MM.1S (cell line): ENCODE results near the gene ORAI3.

ENCODE experiments used
- DNase-seq: peaks from one replicate; pipeline ENCODE4 v3.0.0-alpha.2; 2015
- H2AFZ ChIP-seq: fragments of 300-600 bp; sonication (generic); 2 replicates; pipeline ENCODE4 v1.6.0; 2016; ENCODE audit warnings: antibody characterized with exemption, low read length
- H3F3A ChIP-seq: fragments of 300-600 bp; sonication (generic); 2 replicates; pipeline ENCODE4 v1.6.1; 2016; ENCODE audit warnings: mild to moderate bottlenecking, antibody characterized with exemption, low read length, moderate library complexity, mixed read lengths; ENCODE audit not compliant: insufficient read depth
- H3K27ac ChIP-seq: fragments of 300-600 bp; sonication (generic); 2 replicates; pipeline ENCODE4 v1.5.1; 2016; ENCODE audit warnings: mild to moderate bottlenecking, low read length
- H3K27me3 ChIP-seq: fragments of 300-600 bp; sonication (generic); replicated peaks from 2 replicates; pipeline ENCODE4 v1.6.0; 2016; ENCODE audit warnings: low read length; ENCODE audit not compliant: insufficient read depth
- H3K36me3 ChIP-seq: fragments of 300-600 bp; sonication (generic); replicated peaks from 2 replicates; pipeline ENCODE4 v1.6.1; 2016; ENCODE audit warnings: mild to moderate bottlenecking, low read length, mixed read lengths; ENCODE audit not compliant: insufficient read depth
- H3K4me1 ChIP-seq: fragments of 300-600 bp; sonication (generic); 2 replicates; pipeline ENCODE4 v1.6.1; 2016; ENCODE audit warnings: low read length, mixed read lengths
- H3K4me2 ChIP-seq: fragments of 300-600 bp; sonication (generic); 2 replicates; pipeline ENCODE4 v1.6.0; 2016; ENCODE audit warnings: low read depth, low read length
- H3K4me3 ChIP-seq: fragments of 300-600 bp; sonication (generic); 2 replicates; pipeline ENCODE4 v1.5.1; 2016; ENCODE audit warnings: low read length, mixed read lengths
- H3K79me2 ChIP-seq: fragments of 300-600 bp; sonication (generic); 2 replicates; pipeline ENCODE4 v1.6.1; 2016; ENCODE audit warnings: mixed run types, low read length, mixed read lengths
- H3K9ac ChIP-seq: fragments of 300-600 bp; sonication (generic); 2 replicates; pipeline ENCODE4 v1.6.1; 2016; ENCODE audit warnings: low read length, mixed read lengths
- H3K9me2 ChIP-seq: fragments of 300-600 bp; sonication (generic); replicated peaks from 2 replicates; pipeline ENCODE4 v1.6.1; 2016; ENCODE audit warnings: mild to moderate bottlenecking, low read length, mixed read lengths; ENCODE audit not compliant: insufficient read depth
- H3K9me3 ChIP-seq: fragments of 300-600 bp; sonication (generic); replicated peaks from 2 replicates; pipeline ENCODE4 v1.6.1; 2016; ENCODE audit warnings: mild to moderate bottlenecking, low read length, mixed read lengths; ENCODE audit not compliant: insufficient read depth
- H4K20me1 ChIP-seq: fragments of 300-600 bp; sonication (generic); 2 replicates; pipeline ENCODE4 v1.6.1; 2016; ENCODE audit warnings: mild to moderate bottlenecking, low read length, moderate library complexity, mixed read lengths; ENCODE audit not compliant: insufficient read depth
- CTCF ChIP-seq: fragments of 300-600 bp; sonication (generic); IDR thresholded peaks from 2 replicates; pipeline ENCODE4 v1.5.1; 2016; ENCODE audit warnings: antibody characterized with exemption, low read length, mixed read lengths
- EZH2 ChIP-seq: fragments of 300-600 bp; sonication (generic); optimal IDR thresholded peaks from 2 replicates; pipeline ENCODE3; 2017; ENCODE audit warnings: low read depth, mild to moderate bottlenecking, antibody characterized with exemption, low read length, mixed read lengths
- EZH2phosphoT487 ChIP-seq: fragments of 300-600 bp; sonication (generic); IDR thresholded peaks from 2 replicates; pipeline ENCODE4 v1.6.1; 2018; ENCODE audit warnings: antibody characterized with exemption, low read length

ORAI3 gene

GRCh38 chr16:30924076-30924912, 24.6 kb upstream of the ORAI3 start:
- Histone ChIP-seq H3F3A (peaks cover 3% of the 10 kb centered on the region; the same call in 1 of the 2 replicates), H3K4me1 (0 out of 2 replicates have a peak, but pooled peaks cover 6% of the 10 kb centered on the region), H3K4me3 (no peak overlapping the region), H3K79me2 (peaks cover 3% of the 10 kb centered on the region; the same call in 1 of the 2 replicates), H3K36me3 (no peaks in the 10 kb centered on the region), H4K20me1 (no peaks in the 10 kb centered on the region), H3K27me3 (no peaks in the 10 kb centered on the region), H3K9me2 (no peaks in the 10 kb centered on the region), H3K27ac (no peak overlapping the region), H3K4me2 (no peak overlapping the region; the same call in 1 of the 2 replicates), H3K9ac (no peak overlapping the region), H3K9me3 (no peaks in the 10 kb centered on the region), H2AFZ (no peak overlapping the region)
- TF ChIP-seq CTCF (no peak), EZH2 (no peak), EZH2phosphoT487 (no peak)
- no peak for DNase-seq

DNA sequence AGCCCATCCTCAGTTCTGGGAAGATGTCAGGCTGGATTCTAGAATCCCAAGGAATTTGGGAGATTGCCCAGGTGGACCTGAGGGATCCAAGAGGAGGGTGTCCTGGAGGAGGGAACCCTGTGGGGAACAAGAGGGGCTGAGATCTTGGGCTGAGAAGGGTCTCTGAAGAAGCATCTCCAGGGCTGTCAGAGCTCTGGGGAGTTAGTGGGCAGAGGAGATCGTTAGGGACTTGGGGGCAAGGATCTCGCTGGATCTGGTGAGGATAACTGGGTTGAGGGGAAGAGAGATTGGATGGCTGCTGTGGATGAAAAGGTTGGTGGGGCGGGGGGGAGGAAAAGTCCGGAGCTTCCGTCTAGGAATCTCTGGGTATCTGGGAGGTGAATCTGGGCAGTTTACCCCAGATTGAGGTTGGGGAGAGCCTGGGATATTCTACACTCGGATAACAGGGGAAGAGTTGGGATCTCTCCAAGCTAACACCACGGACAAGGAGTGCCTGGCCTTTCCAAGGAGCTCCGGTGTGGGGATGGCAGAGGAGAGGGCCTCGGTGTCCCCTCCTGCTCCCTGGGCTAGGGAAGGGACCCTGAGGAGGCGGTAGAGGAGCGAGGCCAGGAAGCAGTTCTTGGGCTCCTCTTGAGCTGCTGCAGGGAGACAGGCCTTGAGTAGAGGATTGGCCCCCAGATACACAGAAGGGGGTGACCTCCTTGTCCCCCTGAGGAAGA, 23.8 kb upstream of the ORAI3 start:
- Histone ChIP-seq H3K36me3 (no peaks in the 10 kb centered on the region), H2AFZ (no peak overlapping the region), H4K20me1 (no peaks in the 10 kb centered on the region), H3K9me2 (no peaks in the 10 kb centered on the region), H3K4me1 (0 out of 2 replicates have a peak, but pooled peaks cover 6% of the 10 kb centered on the region), H3K9ac (no peak overlapping the region), H3K27me3 (no peaks in the 10 kb centered on the region), H3K4me3 (no peak overlapping the region), H3K9me3 (no peaks in the 10 kb centered on the region), H3F3A (peaks cover 3% of the 10 kb centered on the region; the same call in 1 of the 2 replicates), H3K4me2 (no peak overlapping the region), H3K27ac (no peak overlapping the region), H3K79me2 (peaks cover 3% of the 10 kb centered on the region; the same call in 1 of the 2 replicates)
- no peak for DNase-seq
- no peak for TF ChIP-seq EZH2phosphoT487
- TF ChIP-seq EZH2, result no peak
- no peak for TF ChIP-seq CTCF

DNA sequence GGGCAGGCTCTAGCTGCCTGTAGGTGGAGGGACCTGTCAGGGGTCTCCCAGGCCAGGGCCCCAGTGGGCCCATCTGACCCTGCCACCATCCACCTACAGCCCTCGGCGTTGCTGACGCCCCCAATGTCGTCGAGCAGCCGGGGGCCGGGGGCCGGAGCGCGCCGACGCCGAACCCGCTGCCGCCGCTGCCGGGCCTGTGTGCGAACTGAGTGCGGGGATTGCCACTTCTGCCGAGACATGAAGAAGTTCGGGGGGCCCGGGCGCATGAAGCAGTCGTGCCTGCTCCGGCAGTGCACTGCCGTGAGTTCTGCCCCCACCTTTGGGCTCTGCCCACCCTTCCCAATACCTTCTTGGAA, 23.3 kb upstream of the ORAI3 start:
- no peaks in the 10 kb centered on the region for H3K9me2 ChIP-seq
- peaks cover 3% of the 10 kb centered on the region; the same call in 1 of the 2 replicates for H3K79me2 ChIP-seq
- TF ChIP-seq EZH2phosphoT487, result no peak
- no peak for TF ChIP-seq CTCF
- no peak for TF ChIP-seq EZH2
- H4K20me1 ChIP-seq, result no peaks in the 10 kb centered on the region
- DNase-seq, result no peak
- H3K36me3 ChIP-seq, result no peaks in the 10 kb centered on the region
- no peak overlapping the region for H3K4me3 ChIP-seq
- H3K27ac ChIP-seq, result no peak overlapping the region
- H3F3A ChIP-seq, result peaks cover 3% of the 10 kb centered on the region; the same call in 1 of the 2 replicates
- H3K27me3 ChIP-seq, result no peaks in the 10 kb centered on the region
- no peak overlapping the region for H3K9ac ChIP-seq
- no peak overlapping the region for H3K4me2 ChIP-seq
- H3K4me1 ChIP-seq, result 0 out of 2 replicates have a peak, but pooled peaks cover 6% of the 10 kb centered on the region
- no peaks in the 10 kb centered on the region for H3K9me3 ChIP-seq
- H2AFZ ChIP-seq, result no peak overlapping the region
